HepG2 (cell line): Measurements from ENCODE around the gene PDZD7. TPM values are rescaled to one million over a fixed set of nuclear protein-coding genes. Genes with fewer than 3 reads are reported as not detected.

Source experiments
- CEBPG ChIP-seq: IDR thresholded peaks from 2 replicates; pipeline ENCODE4 v1.6.1; 2016
- CTCF ChIP-seq: sonication (generic); formaldehyde crosslinking; IDR thresholded peaks from 2 replicates; pipeline ENCODE4 v1.5.0; 2020; ENCODE audit warnings: mild to moderate bottlenecking, missing genetic modification reagents, moderate library complexity
- ELF3 ChIP-seq: IDR thresholded peaks from 2 replicates; pipeline ENCODE4 v1.6.1; 2016; ENCODE audit warnings: missing genetic modification reagents, missing compliant biosample characterization
- GATAD2A ChIP-seq: IDR thresholded peaks from 2 replicates; pipeline ENCODE4 v1.6.1; 2016
- HMGXB3 ChIP-seq: sonication (generic); formaldehyde crosslinking; IDR thresholded peaks from 2 replicates; pipeline ENCODE4 v1.4.0; 2020; ENCODE audit warnings: missing genetic modification reagents, borderline replicate concordance
- IRX3 ChIP-seq: sonication (generic); formaldehyde crosslinking; IDR thresholded peaks from 2 replicates; pipeline ENCODE4 v1.8.1; 2023; ENCODE audit warnings: mild to moderate bottlenecking, low read depth, missing genetic modification reagents, borderline replicate concordance
- JARID2 ChIP-seq: sonication (generic); formaldehyde crosslinking; IDR thresholded peaks from 2 replicates; pipeline ENCODE4 v1.8.1; 2023; ENCODE audit warnings: missing genetic modification reagents, inconsistent platforms; ENCODE audit not compliant: insufficient replicate concordance
- KAT8 ChIP-seq: IDR thresholded peaks from 2 replicates; pipeline ENCODE4 v1.6.1; 2016; ENCODE audit warnings: missing genetic modification reagents, missing compliant biosample characterization
- KLF15 ChIP-seq: sonication (generic); formaldehyde crosslinking; IDR thresholded peaks from 2 replicates; pipeline ENCODE4 v1.8.1; 2023; ENCODE audit warnings: borderline replicate concordance, mild to moderate bottlenecking, inconsistent platforms, missing genetic modification reagents, mixed read lengths
- MATR3 ChIP-seq: sonication (generic); formaldehyde crosslinking; IDR thresholded peaks from 2 replicates; pipeline ENCODE4 v1.4.0; 2020; ENCODE audit warnings: missing genetic modification reagents
- MTA3 ChIP-seq: sonication (generic); formaldehyde crosslinking; IDR thresholded peaks from 2 replicates; pipeline ENCODE4 v1.4.0; 2020; ENCODE audit warnings: missing genetic modification reagents
- NFKBIZ ChIP-seq: IDR thresholded peaks from 2 replicates; pipeline ENCODE4 v1.6.1; 2018; ENCODE audit warnings: missing genetic modification reagents, missing compliant biosample characterization
- PCBP2 ChIP-seq: fragments of 200-400 bp; formaldehyde crosslinking; optimal IDR thresholded peaks from 2 replicates; pipeline ENCODE3; 2018; ENCODE audit warnings: low read length, low read depth; ENCODE audit not compliant: poor library complexity, severe bottlenecking
- POLR2AphosphoS5 ChIP-seq: IDR thresholded peaks from 2 replicates; pipeline ENCODE4 v1.6.1; 2012; ENCODE audit warnings: low read depth, low read length
- REPIN1 ChIP-seq: sonication (generic); formaldehyde crosslinking; IDR thresholded peaks from 2 replicates; pipeline ENCODE4 v1.8.0; 2022; ENCODE audit warnings: missing genetic modification reagents, low read depth, mild to moderate bottlenecking, borderline replicate concordance
- TAF1 ChIP-seq: sonication (generic); formaldehyde crosslinking; IDR thresholded peaks from 2 replicates; pipeline ENCODE4 v1.4.0; 2020; ENCODE audit warnings: missing genetic modification reagents
- ZC3H13 ChIP-seq: sonication (generic); formaldehyde crosslinking; IDR thresholded peaks from 2 replicates; pipeline ENCODE4 v1.8.1; 2023; ENCODE audit warnings: mild to moderate bottlenecking, missing genetic modification reagents, moderate library complexity
- ZFP62 ChIP-seq: sonication (generic); formaldehyde crosslinking; IDR thresholded peaks from 2 replicates; pipeline ENCODE4 v1.4.0; 2020; ENCODE audit warnings: missing genetic modification reagents
- ZNF263 ChIP-seq: sonication (generic); formaldehyde crosslinking; IDR thresholded peaks from 2 replicates; pipeline ENCODE4 v1.4.0; 2020; ENCODE audit warnings: missing genetic modification reagents
- ZNF296 ChIP-seq: sonication (generic); formaldehyde crosslinking; conservative IDR thresholded peaks from 2 replicates; pipeline ENCODE4 v1.5.0; 2020; ENCODE audit warnings: mild to moderate bottlenecking, missing genetic modification reagents
- ZNF615 ChIP-seq: sonication (generic); formaldehyde crosslinking; IDR thresholded peaks from 2 replicates; pipeline ENCODE4 v1.5.0; 2020; ENCODE audit warnings: mild to moderate bottlenecking, missing genetic modification reagents, borderline replicate concordance
- ZNF629 ChIP-seq: sonication (generic); formaldehyde crosslinking; conservative IDR thresholded peaks from 2 replicates; pipeline ENCODE4 v1.5.0; 2020; ENCODE audit warnings: missing genetic modification reagents
- ZNF678 ChIP-seq: sonication (generic); formaldehyde crosslinking; IDR thresholded peaks from 2 replicates; pipeline ENCODE4 v1.4.0; 2020; ENCODE audit warnings: mild to moderate bottlenecking, missing genetic modification reagents
- ZNF709 ChIP-seq: sonication (generic); formaldehyde crosslinking; IDR thresholded peaks from 2 replicates; pipeline ENCODE4 v1.5.0; 2020; ENCODE audit warnings: mild to moderate bottlenecking, missing genetic modification reagents
- ZNF740 ChIP-seq: sonication (generic); formaldehyde crosslinking; IDR thresholded peaks from 2 replicates; pipeline ENCODE4 v1.4.0; 2020; ENCODE audit warnings: missing genetic modification reagents
- ZNF784 ChIP-seq: sonication (generic); formaldehyde crosslinking; IDR thresholded peaks from 2 replicates; pipeline ENCODE4 v1.5.1; 2020; ENCODE audit warnings: missing genetic modification reagents, mild to moderate bottlenecking, borderline replicate concordance
- polyA plus RNA-seq, 8 experiments: library from polyadenylated mRNA; depleted of rRNA in 3 of 8; stranded (reverse) in 7 of 8; unstranded in 1 of 8; fragments of >200 nt; fragmentation: Illumina TruSeq in 4 of 8; extraction: Trizol in 4 of 8; gene quantifications; 2 replicates each; pipeline versions ENCODE4 v1.2.1 to v1.2.3, GENCODE V29; 2011 to 2016; ENCODE audit warnings: low read depth in 4 of 8, missing spikeins in 1 of 8, mixed read lengths in 1 of 8; ENCODE audit not compliant: insufficient read depth in 1 of 8
- total RNA-seq, 5 experiments: library from RNA; depleted of rRNA; stranded (reverse); fragments of >200 nt; fragmentation: Illumina TruSeq; extraction: Trizol; gene quantifications; 2 replicates each; pipeline ENCODE4 v1.2.3, GENCODE V29; 2016; ENCODE audit warnings: low read depth in 1 of 5

PDZD7 gene
- total and polyA plus RNA-seq, 2 of the 13 experiments (the other 11 are each of a cell fraction or from before 2014, with no cell fraction given): 0.58 to 0.73 TPM

GRCh38 chr10:101041252-101041761 is 10.4 kb upstream of the PDZD7 start (continued):
- peak; percentile 90 for TF ChIP-seq CTCF (CRISPR knock-in tag)
- TF ChIP-seq KLF15: no peak
- TF ChIP-seq PCBP2: no peak
- no peak for TF ChIP-seq ZNF678 (CRISPR knock-in tag)
- TF ChIP-seq IRX3: no peak
- TF ChIP-seq KAT8 (CRISPR knock-in tag): 0 out of 2 replicates have a peak, but pooled peaks have one; percentile 21
- no peak for TF ChIP-seq TAF1 (CRISPR knock-in tag)
- TF ChIP-seq ZNF629 (CRISPR knock-in tag): no peak
- TF ChIP-seq POLR2AphosphoS5: no peak; the same call in 1 of the 2 replicates
- TF ChIP-seq REPIN1 (CRISPR knock-in tag): 0 out of 2 replicates have a peak, but pooled peaks have one; percentile 36
- TF ChIP-seq NFKBIZ (CRISPR knock-in tag): no peak
- TF ChIP-seq ZNF709 (CRISPR knock-in tag): no peak
- TF ChIP-seq ZNF740: 0 out of 2 replicates have a peak, but pooled peaks have one; percentile 43
- no peak for TF ChIP-seq MTA3 (CRISPR knock-in tag)
- TF ChIP-seq ZNF784 (CRISPR knock-in tag): no peak
- TF ChIP-seq ZNF263 (CRISPR knock-in tag): no peak
- TF ChIP-seq ZFP62: no peak
- TF ChIP-seq GATAD2A (CRISPR knock-in tag): peak; percentile 52; the same call in 1 of the 2 replicates
- TF ChIP-seq CEBPG (CRISPR knock-in tag): no peak
- no peak for TF ChIP-seq ZC3H13 (CRISPR knock-in tag)
- no peak for TF ChIP-seq JARID2
- TF ChIP-seq MATR3 (CRISPR knock-in tag): no peak
- no peak for TF ChIP-seq ZNF296 (CRISPR knock-in tag)
- no peak for TF ChIP-seq ELF3 (CRISPR knock-in tag)
- TF ChIP-seq ZNF615 (CRISPR knock-in tag): no peak
- TF ChIP-seq HMGXB3 (CRISPR knock-in tag): no peak
